Amniotic stem cell (primary cell): Measurements from ENCODE around the gene TMEM42.
"Not testable (repeated sequence)": the region's sequence is repeated elsewhere in the genome, so short reads cannot be mapped to it uniquely, and the experiment has no call there.

ENCODE experiments used
- DNase-seq: peaks from one replicate; lab custom pipeline; 2025; lab: John Stamatoyannopoulos, UW

TMEM42 gene

DNA sequence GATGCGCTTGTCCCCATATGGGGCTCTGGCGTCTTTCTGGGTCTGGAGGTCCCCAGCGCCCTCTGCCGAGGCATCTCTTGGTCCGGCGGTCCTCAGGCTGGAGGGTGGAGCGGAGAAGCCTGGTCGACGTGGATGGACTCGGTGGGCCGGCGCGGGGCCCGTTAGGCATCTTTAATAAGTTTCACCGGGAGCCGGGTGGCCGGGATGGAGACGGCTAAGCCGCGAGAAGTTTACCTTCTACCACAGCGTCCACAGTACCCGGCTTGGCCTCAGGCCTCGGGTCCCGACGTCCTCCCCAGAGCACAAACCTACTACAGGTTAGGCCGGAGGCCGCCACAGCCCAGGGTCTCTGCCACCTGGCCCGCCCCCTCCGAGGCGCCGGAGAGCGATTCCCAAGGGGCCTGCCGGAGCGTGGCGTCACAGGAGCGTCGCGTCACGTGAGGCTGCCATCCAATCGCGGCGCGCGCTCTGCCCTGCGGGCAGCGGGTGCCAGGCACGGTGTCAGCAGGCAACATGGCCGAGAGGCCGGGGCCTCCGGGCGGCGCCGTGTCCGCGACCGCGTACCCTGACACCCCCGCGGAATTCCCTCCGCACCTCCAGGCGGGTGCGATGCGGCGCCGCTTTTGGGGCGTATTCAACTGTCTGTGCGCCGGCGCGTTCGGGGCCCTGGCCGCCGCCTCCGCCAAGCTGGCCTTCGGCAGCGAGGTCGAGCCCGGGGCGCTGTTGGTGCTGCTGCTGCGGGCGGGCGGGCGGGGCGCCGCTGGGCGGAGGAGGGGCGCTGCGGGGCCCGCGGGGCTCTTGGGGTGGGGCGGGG lies at the start of gene TMEM42:
TSS of gene TMEM42 (plus strand) at position 501 of the 814 bp plus-strand sequence. CDS start at position 514, 13 bp downstream.
- peak; percentile 67 for DNase-seq

- no peak for DNase-seq
Observed at GRCh38 chr3:44814751-44815150, 47.0 kb upstream of the TMEM42 start.

DNA sequence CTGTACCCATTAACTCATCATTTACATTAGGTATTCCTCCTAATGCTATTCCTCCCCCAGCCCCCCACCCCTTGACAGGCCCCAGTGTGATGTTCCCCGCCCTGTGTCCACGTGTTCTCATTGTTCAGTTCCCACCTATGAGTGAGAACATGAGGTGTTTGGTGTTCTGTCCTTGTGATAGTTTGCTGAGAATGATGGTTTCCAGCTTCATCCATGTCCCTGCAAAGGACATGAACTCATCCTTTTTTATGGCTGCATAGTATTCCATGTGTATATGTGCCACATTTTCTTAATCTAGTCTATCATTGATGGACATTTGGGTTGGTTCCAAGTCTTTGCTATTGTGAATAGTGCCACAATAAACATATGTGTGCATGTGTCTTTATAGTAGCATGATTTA lies 45.4 kb upstream of the TMEM42 start:
- not testable (repeated sequence) for DNase-seq

DNA sequence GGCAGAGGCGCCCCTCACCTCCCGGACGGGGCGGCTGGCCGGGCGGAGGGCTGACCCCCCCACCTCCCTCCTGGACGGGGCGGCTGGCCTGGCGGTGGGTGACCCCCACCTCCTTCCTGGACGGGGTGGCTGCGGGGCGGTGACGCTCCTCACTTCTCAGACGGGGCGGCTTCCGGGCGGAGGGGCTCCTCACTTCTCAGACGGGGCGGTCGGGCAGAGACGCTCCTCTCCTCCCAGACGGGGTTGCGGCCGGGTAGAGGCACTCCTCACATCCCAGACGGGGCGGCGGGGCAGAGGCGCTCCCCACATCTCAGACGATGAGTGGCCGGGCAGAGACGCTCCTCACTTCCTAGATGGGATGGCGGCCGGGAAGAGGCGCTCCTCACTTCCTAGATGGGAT lies 40.5 kb upstream of the TMEM42 start:
- DNase-seq, result not testable (repeated sequence)

DNA sequence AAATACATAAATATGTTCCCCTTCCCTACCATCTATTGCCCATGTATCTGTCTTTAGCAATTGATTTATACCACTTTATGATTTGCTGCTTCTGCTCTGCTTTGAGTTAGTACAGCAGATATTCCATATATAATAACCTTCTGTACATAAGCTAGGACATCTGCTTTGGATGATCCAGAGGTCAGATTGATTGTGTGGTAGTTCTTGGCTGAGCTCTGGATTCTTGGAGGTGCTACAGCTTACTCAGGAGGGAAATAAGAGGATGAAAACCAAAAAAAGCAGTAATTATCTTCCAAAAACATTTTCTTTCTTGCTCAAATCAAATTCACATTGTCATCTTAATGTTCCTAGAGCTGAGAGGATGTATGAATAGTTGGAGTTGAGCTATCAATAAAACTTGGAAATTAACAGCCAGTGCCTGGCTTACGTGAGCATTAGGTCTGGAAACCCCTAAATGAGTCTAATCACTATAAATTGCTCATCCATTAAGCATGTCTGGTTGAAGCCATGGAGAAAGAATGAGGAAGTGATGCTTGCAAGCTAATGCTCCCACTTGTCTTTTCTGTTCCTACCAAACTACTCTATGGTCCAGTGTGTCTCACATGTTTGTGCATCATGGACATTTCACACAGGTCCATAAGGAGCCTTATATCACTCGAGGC lies 36.3 kb upstream of the TMEM42 start:
- DNase-seq, result no peak

DNA sequence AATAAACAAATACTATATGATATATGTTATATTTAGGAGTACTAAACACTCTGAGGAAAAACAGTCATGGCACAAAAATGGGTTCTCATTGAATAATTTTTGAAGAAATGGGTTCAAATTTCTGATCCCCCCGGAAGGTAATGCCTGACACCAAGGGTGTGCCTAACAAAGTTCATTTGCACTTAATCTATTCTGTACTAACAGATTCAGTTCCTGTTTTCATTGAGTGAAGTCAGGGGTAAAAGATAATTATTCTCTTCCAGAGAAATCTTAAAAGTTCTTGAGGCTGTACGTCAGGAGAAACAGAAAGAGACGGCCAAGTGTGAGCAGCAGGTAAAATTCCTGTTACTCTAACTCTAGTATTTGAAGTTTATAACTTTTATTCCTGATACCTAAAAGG lies 34.5 kb upstream of the TMEM42 start:
- DNase-seq, result no peak

DNA sequence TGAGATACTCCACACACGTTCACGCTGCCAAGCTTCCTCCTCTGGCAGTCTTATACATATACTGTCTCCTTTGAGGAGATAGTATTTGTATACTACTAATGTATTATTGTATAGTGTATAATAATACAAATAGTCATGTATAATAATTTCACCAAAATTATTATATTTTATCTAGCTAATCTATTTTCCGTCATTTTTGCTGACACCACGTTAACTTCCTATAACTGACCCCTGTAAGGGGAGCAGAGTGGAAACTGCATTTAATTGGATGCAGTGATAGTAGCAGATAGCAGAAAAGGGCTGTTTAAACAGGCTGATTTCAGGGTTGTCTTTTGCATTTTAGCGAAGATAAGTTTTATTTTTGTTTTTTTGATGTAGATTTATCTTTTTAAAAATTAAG lies 30.5 kb upstream of the TMEM42 start:
- no peak for DNase-seq

- no peak for DNase-seq
Observed at GRCh38 chr3:44832032-44832431, 29.7 kb upstream of the TMEM42 start.

- no peak for DNase-seq
Observed at GRCh38 chr3:44832965-44833364, 28.7 kb upstream of the TMEM42 start.

GRCh38 chr3:44833394-44833793 lies 28.3 kb upstream of the TMEM42 start:
- no peak for DNase-seq

- no peak for DNase-seq
Observed at GRCh38 chr3:44835684-44836083, 26.0 kb upstream of the TMEM42 start.

DNA sequence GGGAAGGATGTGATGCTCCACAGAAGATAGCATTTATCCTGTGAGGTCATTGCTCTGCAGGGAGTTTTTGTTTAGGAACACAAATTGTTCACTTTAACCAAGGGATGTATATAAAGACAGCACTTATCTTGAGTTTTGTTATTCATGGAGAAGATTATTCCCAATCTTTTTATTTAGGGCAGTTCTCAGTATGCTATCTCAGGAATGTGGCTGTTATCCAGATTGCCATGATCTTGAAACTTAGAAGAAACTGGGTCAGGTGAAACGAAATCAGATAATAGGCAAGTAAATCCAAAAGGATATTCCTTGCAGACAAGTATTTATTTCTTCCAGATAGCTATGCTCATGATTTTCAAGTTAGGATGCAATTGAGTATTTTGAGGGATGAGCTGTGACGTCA lies 19.3 kb upstream of the TMEM42 start:
- DNase-seq, result no peak

DNA sequence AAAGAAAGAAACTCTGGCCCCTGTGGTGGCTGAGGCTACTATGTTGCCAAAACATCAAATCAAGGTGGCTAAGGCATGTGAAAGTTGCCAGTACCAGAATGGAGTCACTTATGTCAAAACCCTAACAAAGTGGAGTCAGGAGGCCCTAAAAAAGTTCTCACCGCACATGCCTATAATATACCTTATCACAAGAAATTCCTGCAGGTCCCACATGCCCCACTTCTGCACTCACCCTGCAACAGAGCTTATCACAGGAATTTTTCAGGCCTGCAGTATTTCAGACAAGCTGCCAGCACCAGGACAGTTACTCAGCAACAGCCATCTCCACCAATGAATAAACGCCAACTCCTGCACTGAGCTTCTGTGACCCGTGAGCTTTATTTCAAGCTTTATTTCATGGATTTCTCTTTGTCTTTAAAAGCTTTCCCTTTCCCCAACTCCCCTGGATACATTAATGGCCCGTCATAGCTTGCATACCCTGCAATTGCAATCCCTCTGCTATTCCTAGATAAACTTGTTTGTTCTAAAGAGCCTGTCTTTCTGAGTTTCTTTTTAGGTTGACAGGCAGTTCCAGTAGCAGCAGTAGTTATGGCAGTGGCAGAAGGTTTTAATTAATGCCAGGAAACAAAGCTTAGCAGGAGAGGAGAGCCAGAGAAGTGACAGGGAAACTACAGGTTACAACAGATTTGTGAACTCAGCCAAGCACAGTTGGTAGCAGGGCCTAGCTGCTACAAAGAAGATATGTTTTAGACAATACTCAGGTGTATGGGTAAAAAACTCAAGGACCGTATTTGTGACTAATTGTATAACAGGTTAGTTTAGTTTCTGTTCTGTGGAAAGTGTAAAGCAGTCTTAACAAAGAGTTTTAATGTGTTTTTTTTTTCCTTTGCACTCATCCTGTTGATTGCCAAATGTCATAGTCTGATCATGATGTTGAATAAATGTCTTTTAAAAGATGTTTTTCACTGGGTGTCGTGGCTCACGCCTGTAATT lies 15.9 kb upstream of the TMEM42 start:
- DNase-seq, result no peak

DNA sequence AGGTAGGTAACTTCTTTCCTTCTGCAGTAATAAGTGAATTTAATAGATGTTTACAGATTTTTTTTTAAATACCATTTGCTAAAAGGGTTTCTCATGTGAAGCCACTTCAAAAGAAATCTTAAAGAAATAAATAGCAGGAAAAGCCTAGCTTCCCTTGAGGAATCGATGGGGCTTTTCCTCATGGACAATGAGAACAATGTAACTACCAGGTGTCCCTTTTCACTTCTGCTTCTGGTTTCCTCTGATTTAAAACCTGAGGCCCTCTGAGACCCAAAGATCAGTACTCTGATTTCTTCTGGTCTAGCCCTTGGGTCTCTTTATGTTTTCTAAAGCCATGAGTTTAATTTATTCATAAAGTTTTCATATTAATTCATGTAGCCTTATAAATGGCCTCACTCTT lies 13.1 kb upstream of the TMEM42 start:
- DNase-seq, result no peak

DNA sequence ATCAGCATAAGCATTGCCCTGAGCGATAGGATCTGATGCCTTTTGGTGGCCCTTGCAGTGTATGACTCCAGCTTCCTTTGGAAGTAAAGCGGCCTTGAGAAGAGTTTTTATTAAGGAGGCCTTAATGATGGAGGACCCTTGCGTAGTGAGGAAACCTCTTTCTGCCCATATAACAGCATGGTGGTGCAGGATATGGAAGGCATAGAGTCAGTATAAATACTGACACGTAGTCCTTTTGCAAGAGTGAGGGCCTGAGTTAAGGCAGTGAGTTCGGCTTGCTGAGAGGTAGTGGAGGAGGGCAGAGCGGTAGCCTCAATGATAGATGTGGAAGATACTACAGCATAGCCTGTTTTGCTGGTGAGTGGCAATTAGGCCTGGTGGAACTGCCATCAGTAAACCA lies 5.0 kb upstream of the TMEM42 start:
- DNase-seq, result not testable (repeated sequence)

GRCh38 chr3:44860117-44860516 lies 1.6 kb upstream of the TMEM42 start:
- no peak for DNase-seq

- no peak for DNase-seq
Observed at GRCh38 chr3:44862226-44862637, 520 bp downstream of the TMEM42 start.

- no peak for DNase-seq
Observed at GRCh38 chr3:44865272-44866035, 3.7 kb downstream of the TMEM42 start.

GRCh38 chr3:44867421-44868111 lies 5.9 kb downstream of the TMEM42 start:
- DNase-seq, result no peak

- DNase-seq, result no peak
Observed at GRCh38 chr3:44870375-44871061, 8.8 kb downstream of the TMEM42 start.
